Measurements from ENCODE around the gene FBXL17. TPM values are rescaled to one million over a fixed set of nuclear protein-coding genes. Genes with fewer than 3 reads are reported as not detected.

The FBXL17 gene
- total and polyA plus RNA-seq, 5 donors from 2014 or later, result 3.8 to 27.7 (median 6.4) TPM

GRCh38 chr5:107864793-107865192 is 517.1 kb downstream of the FBXL17 start:
- Histone ChIP-seq H3K4me1 (ENCODE audit: control insufficient read depth, insufficient read depth, low read length, poor library complexity, severe bottlenecking) (no peaks in the 10 kb centered on the region), H3K9me3 (ENCODE audit: control insufficient read depth in 2 of 2, low read length in 2 of 2) (no peaks in the 10 kb centered on the region), H3K36me3 (ENCODE audit: control insufficient read depth, insufficient read depth, low read length) (no peaks in the 10 kb centered on the region), H3K4me3 (ENCODE audit: low read depth, low read length) (no peak overlapping the region), H3K27ac (ENCODE audit: insufficient read depth, low read length, poor library complexity, severe bottlenecking) (no peak overlapping the region), H3K27me3 (ENCODE audit: control insufficient read depth, insufficient read depth, low read length) (no peaks in the 10 kb centered on the region)
- H3K4me3 Mint-ChIP-seq, result no peak overlapping the region
- DNase-seq (no peak), ATAC-seq (ENCODE audit: low read depth in 2 of 2) (no peak)
- H3K4me1 Mint-ChIP-seq, result peaks cover 0 to 5% (median under 1%) of the 10 kb centered on the region in 4 donors
- peaks cover 0 to 4% (median 0%) of the 10 kb centered on the region in 7 donors for H3K9me3 Mint-ChIP-seq
- H3K27me3 Mint-ChIP-seq, result no peaks in the 10 kb centered on the region
- peaks cover 35% of the 10 kb centered on the region for H3K36me3 Mint-ChIP-seq
- no peak overlapping the region for H3K27ac Mint-ChIP-seq

DNA sequence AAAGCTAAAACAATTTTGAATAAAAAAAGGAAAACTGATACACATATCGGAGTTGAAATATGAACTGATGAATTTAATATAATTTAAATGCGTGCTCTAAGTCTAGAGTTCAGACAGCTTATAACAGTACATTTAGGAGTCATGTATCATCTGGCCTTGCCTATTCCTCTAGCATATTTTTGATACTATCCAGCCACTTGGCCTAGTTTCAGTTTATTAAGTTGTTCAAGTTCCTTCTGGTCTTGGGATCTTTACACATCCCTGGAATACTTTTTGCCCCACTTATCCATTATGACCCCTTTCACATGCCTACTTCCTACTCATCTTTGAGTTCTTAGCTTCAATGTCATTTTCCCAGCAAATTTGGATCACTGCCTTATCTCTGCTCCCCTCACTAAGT is 518.8 kb downstream of the FBXL17 start:
- no peak overlapping the region for H3K27ac ChIP-seq (ENCODE audit: insufficient read depth, low read length, poor library complexity, severe bottlenecking)
- no peaks in the 10 kb centered on the region for H3K4me1 ChIP-seq (ENCODE audit: control insufficient read depth, insufficient read depth, low read length, poor library complexity, severe bottlenecking)
- ATAC-seq (ENCODE audit: low read depth in 2 of 2) (no peak), DNase-seq (no peak)
- peaks cover 0 to 5% (median under 1%) of the 10 kb centered on the region in 4 donors for H3K4me1 Mint-ChIP-seq
- no peaks in the 10 kb centered on the region for H3K9me3 ChIP-seq (ENCODE audit: control insufficient read depth in 2 of 2, low read length in 2 of 2)
- H3K27me3 ChIP-seq (ENCODE audit: control insufficient read depth, insufficient read depth, low read length), result no peaks in the 10 kb centered on the region
- no peak overlapping the region for H3K4me3 Mint-ChIP-seq
- no peaks in the 10 kb centered on the region for H3K27me3 Mint-ChIP-seq
- peaks cover 0 to 4% (median 0%) of the 10 kb centered on the region in 7 donors for H3K9me3 Mint-ChIP-seq
- no peak overlapping the region for H3K27ac Mint-ChIP-seq
- H3K36me3 ChIP-seq (ENCODE audit: control insufficient read depth, insufficient read depth, low read length), result no peaks in the 10 kb centered on the region
- H3K4me3 ChIP-seq (ENCODE audit: low read depth, low read length), result no peak overlapping the region
- H3K36me3 Mint-ChIP-seq, result peaks cover 32% of the 10 kb centered on the region

DNA sequence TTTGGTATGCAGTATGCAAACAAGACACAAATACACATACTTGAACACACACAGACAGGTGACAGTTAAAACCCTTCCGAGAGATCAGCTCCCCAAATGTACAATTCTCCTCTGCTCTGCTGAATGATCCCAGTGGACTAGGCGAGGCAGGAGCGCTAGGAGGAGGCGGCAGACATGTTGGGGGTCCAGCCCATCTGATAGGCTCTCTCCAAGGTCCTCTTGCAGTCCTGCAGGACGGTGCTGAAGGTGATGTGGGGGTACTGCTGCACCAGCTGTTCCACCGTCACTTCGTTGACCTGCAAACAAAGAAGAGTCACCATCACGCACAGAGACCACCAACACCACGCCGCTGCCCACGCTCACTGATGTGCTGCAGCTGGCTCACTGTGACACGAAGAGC is 520.3 kb downstream of the FBXL17 start:
- Histone ChIP-seq H3K9me3 (ENCODE audit: control insufficient read depth in 2 of 2, low read length in 2 of 2) (no peaks in the 10 kb centered on the region), H3K27ac (ENCODE audit: insufficient read depth, low read length, poor library complexity, severe bottlenecking) (no peak overlapping the region), H3K27me3 (ENCODE audit: control insufficient read depth, insufficient read depth, low read length) (no peaks in the 10 kb centered on the region), H3K4me1 (ENCODE audit: control insufficient read depth, insufficient read depth, low read length, poor library complexity, severe bottlenecking) (no peaks in the 10 kb centered on the region), H3K4me3 (ENCODE audit: low read depth, low read length) (no peak overlapping the region), H3K36me3 (ENCODE audit: control insufficient read depth, insufficient read depth, low read length) (no peaks in the 10 kb centered on the region)
- H3K4me1 Mint-ChIP-seq, result peaks cover 0 to 5% (median under 1%) of the 10 kb centered on the region in 4 donors
- no peaks in the 10 kb centered on the region for H3K27me3 Mint-ChIP-seq
- peaks cover 0 to 4% (median 0%) of the 10 kb centered on the region in 7 donors for H3K9me3 Mint-ChIP-seq
- H3K4me3 Mint-ChIP-seq, result no peak overlapping the region
- peaks cover 31% of the 10 kb centered on the region for H3K36me3 Mint-ChIP-seq
- ATAC-seq (ENCODE audit: low read depth in 2 of 2) (no peak), DNase-seq (no peak)
- H3K27ac Mint-ChIP-seq, result no peak overlapping the region

DNA sequence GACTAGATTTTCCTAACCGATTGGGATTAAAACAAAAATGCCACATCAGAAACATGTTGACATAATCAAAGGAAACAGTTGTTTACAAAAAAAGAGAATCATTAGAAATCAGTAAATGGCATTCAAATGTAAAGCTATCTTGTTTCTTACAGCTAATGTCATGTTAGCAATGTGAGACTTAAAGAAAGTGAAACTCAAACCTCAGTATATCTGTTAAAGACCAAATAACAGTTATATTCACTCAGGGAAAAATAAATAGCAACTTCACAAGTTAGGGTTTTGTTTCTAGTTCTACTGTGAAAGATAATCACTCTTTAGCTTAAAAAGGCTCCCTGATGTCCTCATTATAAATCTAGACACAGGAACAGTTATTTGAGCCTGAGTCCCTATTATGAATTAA is 521.9 kb downstream of the FBXL17 start:
- no peaks in the 10 kb centered on the region for H3K27me3 ChIP-seq (ENCODE audit: control insufficient read depth, insufficient read depth, low read length)
- no peak overlapping the region for H3K4me3 ChIP-seq (ENCODE audit: low read depth, low read length)
- no peaks in the 10 kb centered on the region for H3K4me1 ChIP-seq (ENCODE audit: control insufficient read depth, insufficient read depth, low read length, poor library complexity, severe bottlenecking)
- Mint-ChIP-seq H3K36me3 (peaks cover 23% of the 10 kb centered on the region), H3K4me3 (no peak overlapping the region), H3K4me1 (peaks cover 0 to 5% (median under 1%) of the 10 kb centered on the region in 4 donors), H3K27me3 (no peaks in the 10 kb centered on the region), H3K27ac (no peak overlapping the region), H3K9me3 (peaks cover 0 to 4% (median 0%) of the 10 kb centered on the region in 7 donors)
- no peaks in the 10 kb centered on the region for H3K9me3 ChIP-seq (ENCODE audit: control insufficient read depth in 2 of 2, low read length in 2 of 2)
- ATAC-seq (ENCODE audit: low read depth in 2 of 2) (no peak), DNase-seq (no peak)
- no peak overlapping the region for H3K27ac ChIP-seq (ENCODE audit: insufficient read depth, low read length, poor library complexity, severe bottlenecking)
- H3K36me3 ChIP-seq (ENCODE audit: control insufficient read depth, insufficient read depth, low read length), result no peaks in the 10 kb centered on the region

DNA sequence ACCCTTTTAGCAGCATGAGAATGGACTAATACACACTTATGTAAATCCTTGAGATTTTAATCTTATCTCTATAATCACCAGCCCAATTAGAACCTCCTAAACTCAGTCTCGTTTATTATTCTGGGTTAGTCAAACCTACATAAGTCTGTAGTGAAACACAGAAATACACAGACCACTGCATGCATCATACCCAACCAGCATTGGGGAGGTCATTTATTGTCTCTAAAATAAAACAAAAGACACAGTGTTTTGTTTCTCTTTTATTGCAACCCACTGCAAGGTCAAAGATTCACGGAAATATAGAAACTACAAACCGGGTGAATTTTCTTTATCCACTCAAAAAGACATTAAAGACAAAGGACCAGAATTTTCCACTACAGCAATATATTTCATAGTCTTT is 523.1 kb downstream of the FBXL17 start:
- H3K4me3 Mint-ChIP-seq, result no peak overlapping the region
- peaks cover 0 to 5% (median 0%) of the 10 kb centered on the region in 4 donors for H3K4me1 Mint-ChIP-seq
- H3K4me1 ChIP-seq (ENCODE audit: control insufficient read depth, insufficient read depth, low read length, poor library complexity, severe bottlenecking), result no peaks in the 10 kb centered on the region
- H3K27ac ChIP-seq (ENCODE audit: insufficient read depth, low read length, poor library complexity, severe bottlenecking), result no peak overlapping the region
- no peaks in the 10 kb centered on the region for H3K27me3 Mint-ChIP-seq
- H3K27ac Mint-ChIP-seq, result no peak overlapping the region
- no peaks in the 10 kb centered on the region for H3K9me3 ChIP-seq (ENCODE audit: control insufficient read depth in 2 of 2, low read length in 2 of 2)
- no peaks in the 10 kb centered on the region for H3K9me3 Mint-ChIP-seq
- peaks cover 16% of the 10 kb centered on the region for H3K36me3 Mint-ChIP-seq
- ATAC-seq (ENCODE audit: low read depth in 2 of 2), result no peak
- no peak for DNase-seq
- H3K27me3 ChIP-seq (ENCODE audit: control insufficient read depth, insufficient read depth, low read length), result no peaks in the 10 kb centered on the region
- no peak overlapping the region for H3K4me3 ChIP-seq (ENCODE audit: low read depth, low read length)
- no peaks in the 10 kb centered on the region for H3K36me3 ChIP-seq (ENCODE audit: control insufficient read depth, insufficient read depth, low read length)

DNA sequence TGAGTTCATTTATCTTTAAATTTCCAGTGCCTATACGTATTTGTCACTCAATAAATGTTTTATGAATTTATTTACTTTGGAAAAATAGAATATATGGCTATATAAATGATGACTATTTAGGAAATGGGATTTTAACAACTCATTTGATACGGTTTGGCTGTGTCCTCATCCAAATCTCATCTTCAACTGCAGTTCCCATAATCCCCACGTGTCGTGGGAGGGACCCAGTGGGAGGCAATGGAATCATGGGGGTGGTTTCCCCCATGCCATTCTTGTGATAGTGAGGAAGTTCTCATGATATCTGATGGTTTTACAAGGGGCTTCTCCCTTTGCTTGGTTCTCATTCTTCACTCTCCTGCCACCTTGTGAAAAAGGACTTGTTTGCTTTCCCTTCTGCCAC is 523.6 kb downstream of the FBXL17 start:
- ATAC-seq (ENCODE audit: low read depth in 2 of 2), result no peak
- no peaks in the 10 kb centered on the region for H3K27me3 ChIP-seq (ENCODE audit: control insufficient read depth, insufficient read depth, low read length)
- H3K4me3 ChIP-seq (ENCODE audit: low read depth, low read length), result no peak overlapping the region
- Mint-ChIP-seq H3K4me3 (no peak overlapping the region), H3K27ac (no peak overlapping the region), H3K9me3 (no peaks in the 10 kb centered on the region), H3K4me1 (peaks cover 0 to 5% (median 0%) of the 10 kb centered on the region in 4 donors), H3K36me3 (peaks cover 14% of the 10 kb centered on the region), H3K27me3 (no peaks in the 10 kb centered on the region)
- no peak overlapping the region for H3K27ac ChIP-seq (ENCODE audit: insufficient read depth, low read length, poor library complexity, severe bottlenecking)
- H3K9me3 ChIP-seq (ENCODE audit: control insufficient read depth in 2 of 2, low read length in 2 of 2), result no peaks in the 10 kb centered on the region
- DNase-seq, result no peak
- H3K4me1 ChIP-seq (ENCODE audit: control insufficient read depth, insufficient read depth, low read length, poor library complexity, severe bottlenecking), result no peaks in the 10 kb centered on the region
- H3K36me3 ChIP-seq (ENCODE audit: control insufficient read depth, insufficient read depth, low read length), result no peaks in the 10 kb centered on the region

DNA sequence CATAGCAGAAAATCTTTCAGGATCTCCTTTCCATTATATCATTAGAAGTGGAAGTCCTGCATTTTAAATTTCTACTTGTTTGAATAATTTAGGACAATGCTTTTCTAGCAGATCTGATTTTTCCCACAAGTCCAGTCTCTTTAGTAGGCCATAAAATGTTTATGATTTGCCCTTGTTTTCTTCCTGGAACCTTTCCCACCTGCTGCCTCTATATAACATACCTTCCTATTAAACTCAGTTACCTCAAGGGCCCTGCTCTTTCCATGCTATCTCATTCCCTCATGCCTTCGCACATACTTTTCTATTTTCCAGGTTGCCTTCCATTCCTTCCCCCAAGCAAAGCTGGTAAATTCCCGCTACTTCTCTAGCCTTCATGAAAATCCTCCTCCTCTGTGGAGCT is 524.1 kb downstream of the FBXL17 start:
- H3K27me3 Mint-ChIP-seq, result no peaks in the 10 kb centered on the region
- H3K36me3 ChIP-seq (ENCODE audit: control insufficient read depth, insufficient read depth, low read length), result no peaks in the 10 kb centered on the region
- H3K27ac ChIP-seq (ENCODE audit: insufficient read depth, low read length, poor library complexity, severe bottlenecking), result no peak overlapping the region
- no peaks in the 10 kb centered on the region for H3K4me1 ChIP-seq (ENCODE audit: control insufficient read depth, insufficient read depth, low read length, poor library complexity, severe bottlenecking)
- ATAC-seq (ENCODE audit: low read depth in 2 of 2) (no peak), DNase-seq (no peak)
- H3K4me3 Mint-ChIP-seq, result no peak overlapping the region
- H3K4me1 Mint-ChIP-seq, result peaks cover 0 to 5% (median 0%) of the 10 kb centered on the region in 4 donors
- peaks cover 12% of the 10 kb centered on the region for H3K36me3 Mint-ChIP-seq
- H3K27ac Mint-ChIP-seq, result no peak overlapping the region
- H3K9me3 ChIP-seq (ENCODE audit: control insufficient read depth in 2 of 2, low read length in 2 of 2), result no peaks in the 10 kb centered on the region
- H3K9me3 Mint-ChIP-seq, result no peaks in the 10 kb centered on the region
- no peaks in the 10 kb centered on the region for H3K27me3 ChIP-seq (ENCODE audit: control insufficient read depth, insufficient read depth, low read length)
- H3K4me3 ChIP-seq (ENCODE audit: low read depth, low read length), result no peak overlapping the region

- H3K4me3 ChIP-seq (ENCODE audit: low read depth, low read length), result no peak overlapping the region
- Mint-ChIP-seq H3K9me3 (no peaks in the 10 kb centered on the region), H3K27me3 (peaks cover 7% of the 10 kb centered on the region), H3K4me1 (peaks cover 0 to under 1% (median 0%) of the 10 kb centered on the region in 4 donors), H3K27ac (no peak overlapping the region), H3K4me3 (no peak overlapping the region), H3K36me3 (no peaks in the 10 kb centered on the region)
- ATAC-seq (ENCODE audit: low read depth in 2 of 2) (no peak), DNase-seq (no peak)
- H3K9me3 ChIP-seq (ENCODE audit: control insufficient read depth in 2 of 2, low read length in 2 of 2), result no peaks in the 10 kb centered on the region
- no peak overlapping the region for H3K27ac ChIP-seq (ENCODE audit: insufficient read depth, low read length, poor library complexity, severe bottlenecking)
- no peaks in the 10 kb centered on the region for H3K27me3 ChIP-seq (ENCODE audit: control insufficient read depth, insufficient read depth, low read length)
- no peaks in the 10 kb centered on the region for H3K4me1 ChIP-seq (ENCODE audit: control insufficient read depth, insufficient read depth, low read length, poor library complexity, severe bottlenecking)
- no peaks in the 10 kb centered on the region for H3K36me3 ChIP-seq (ENCODE audit: control insufficient read depth, insufficient read depth, low read length)
Observed at GRCh38 chr5:107855171-107855570, 526.7 kb downstream of the FBXL17 start.

All from CD4-positive, CD25-positive, alpha-beta regulatory T cell (primary cell).